GM12878 (cell line): Measurements from ENCODE around the gene RNASEH2B.

Source experiments
- CHD2 ChIP-seq: IDR thresholded peaks from 2 replicates; pipeline ENCODE4 v1.6.1; 2011; ENCODE audit warnings: low read depth, low read length, improper control_type of control experiment, borderline replicate concordance
- JUNB ChIP-seq: IDR thresholded peaks from 2 replicates; pipeline ENCODE4 v1.6.1; 2016; ENCODE audit warnings: antibody characterized with exemption, mild to moderate bottlenecking
- SREBF2 ChIP-seq: IDR thresholded peaks from 2 replicates; pipeline ENCODE4 v1.6.1; 2012; ENCODE audit warnings: mild to moderate bottlenecking, low read length

DNA sequence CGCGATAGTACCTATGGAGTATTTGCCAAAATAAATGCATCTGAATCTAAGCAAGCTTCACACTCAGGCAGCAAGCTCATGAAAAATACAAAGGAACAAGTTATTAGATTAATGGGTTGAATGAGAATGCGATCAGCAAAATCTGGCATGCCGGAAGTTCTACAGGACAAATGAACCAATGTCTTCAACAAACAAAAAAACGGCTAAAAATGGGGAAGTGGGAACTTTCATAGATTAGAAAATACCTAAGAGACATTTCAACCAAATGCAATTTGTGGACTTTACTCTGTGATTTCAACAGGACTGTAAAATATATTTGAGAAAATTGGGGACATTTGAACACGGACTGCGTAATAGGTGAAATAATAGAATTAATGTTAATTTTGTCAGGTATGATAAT is 22.4 kb upstream of the RNASEH2B start:
- TF ChIP-seq SREBF2 (no peak), CHD2 (no peak), JUNB (no peak)
